Measurements from ENCODE around the gene ERRFI1.

DNA sequence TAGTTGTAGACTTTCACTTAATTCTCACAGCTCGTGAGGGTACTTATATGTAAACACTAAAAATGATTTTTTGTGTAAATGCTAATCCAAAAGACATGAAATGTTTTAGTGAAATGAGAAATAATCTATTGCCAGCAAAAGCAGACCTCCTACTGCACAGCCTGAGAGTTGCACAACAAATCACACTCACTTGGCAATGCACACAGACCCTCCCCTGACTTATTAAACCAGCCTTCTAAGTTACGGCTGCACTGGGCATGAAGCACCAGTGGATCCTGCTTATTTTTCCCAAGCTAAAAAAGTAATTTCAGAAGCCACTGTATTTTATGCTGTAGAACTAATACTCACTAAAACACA is 10.3 kb downstream of the ERRFI1 start:
- TF ChIP-seq TARDBP (IDR thresholded peaks at IDR 0.05; ENCODE audit: borderline replicate concordance) (no peak), GABPA (IDR thresholded peaks at IDR 0.05; ENCODE audit: low read depth) (no peak)

Measured in GM12878 (cell line).